Small intestine (tissue), 7 donors: ENCODE data around the gene PCDHGC5. TPM values are rescaled to one million over a fixed set of nuclear protein-coding genes. Genes with fewer than 3 reads are reported as not detected.

Experiments
- DNase-seq, 2 donors: peaks; one replicate each; pipeline versions ENCODE4 v3.0.0 to v3.0.0-alpha.2; 2013
- FAIRE-seq: peaks from 2 replicates; lab custom pipeline; 2012; peaks lifted over from hg19 to GRCh38; lab: Jason Lieb, UNC
- H3K27ac ChIP-seq, 3 donors: one replicate each; pipeline ENCODE4 v1.5.1; 2013; ENCODE audit warnings: low read length in 2 of 3, mild to moderate bottlenecking in 2 of 3, control low read depth in 1 of 3, inconsistent platforms in 1 of 3, low read depth in 1 of 3, moderate library complexity in 1 of 3
- H3K27me3 ChIP-seq, 3 donors: one replicate each; pipeline ENCODE4 v1.6.1; 2013; ENCODE audit warnings: low read length in 3 of 3, inconsistent platforms in 1 of 3; ENCODE audit not compliant: control insufficient read depth in 3 of 3, insufficient read depth in 3 of 3
- H3K36me3 ChIP-seq, 3 donors: one replicate each; pipeline ENCODE4 v1.6.1; 2013; ENCODE audit warnings: low read length in 3 of 3, inconsistent platforms in 1 of 3, low read depth in 1 of 3, mild to moderate bottlenecking in 1 of 3, moderate library complexity in 1 of 3; ENCODE audit not compliant: control insufficient read depth in 3 of 3, insufficient read depth in 2 of 3
- H3K4me1 ChIP-seq, 3 donors: one replicate each; pipeline ENCODE4 v1.6.1; 2013; ENCODE audit warnings: low read length in 2 of 3, inconsistent platforms in 1 of 3, low read depth in 1 of 3, mild to moderate bottlenecking in 1 of 3, moderate library complexity in 1 of 3; ENCODE audit not compliant: control insufficient read depth in 3 of 3, insufficient read depth in 2 of 3
- H3K4me3 ChIP-seq, 3 donors: one replicate each; pipeline ENCODE4 v1.5.1; 2013; ENCODE audit warnings: low read length in 3 of 3, control low read depth in 1 of 3, inconsistent platforms in 1 of 3, low read depth in 1 of 3, mild to moderate bottlenecking in 1 of 3, moderate library complexity in 1 of 3
- H3K9me3 ChIP-seq, 2 donors: one replicate each; pipeline ENCODE4 v1.6.1; 2013; ENCODE audit warnings: low read depth in 1 of 2, low read length in 1 of 2; ENCODE audit not compliant: control insufficient read depth in 2 of 2, insufficient read depth in 1 of 2
- WGBS, 3 donors: extraction: QIAGEN DNeasy Blood & Tissue Kit; methylation state at CpG; one replicate each; pipeline ENCODE4 v1.1.7; 2013; 5-methylcytosine and 5-hydroxymethylcytosine counted together
- polyA plus RNA-seq, 4 donors: library from polyadenylated mRNA; stranded (reverse) in 3 of 4; unstranded in 1 of 4; fragments of 200-250 nt in 3 of 4; fragments of 120-200 nt in 1 of 4; gene quantifications; one replicate each; pipeline versions ENCODE4 v1.2.1 to v1.2.3, GENCODE V29; 2013
- donor health status: healthy with polysubstance abuse.
- donor health status: control.
- donor health status: control.
- donor health status: Bipolar disorder and iron deficiency.
- donor health status: healthy.

Gene PCDHGC5
- polyA plus RNA-seq, 4 donors = 0.07 to 0.18 TPM; not detected in 2

DNA sequence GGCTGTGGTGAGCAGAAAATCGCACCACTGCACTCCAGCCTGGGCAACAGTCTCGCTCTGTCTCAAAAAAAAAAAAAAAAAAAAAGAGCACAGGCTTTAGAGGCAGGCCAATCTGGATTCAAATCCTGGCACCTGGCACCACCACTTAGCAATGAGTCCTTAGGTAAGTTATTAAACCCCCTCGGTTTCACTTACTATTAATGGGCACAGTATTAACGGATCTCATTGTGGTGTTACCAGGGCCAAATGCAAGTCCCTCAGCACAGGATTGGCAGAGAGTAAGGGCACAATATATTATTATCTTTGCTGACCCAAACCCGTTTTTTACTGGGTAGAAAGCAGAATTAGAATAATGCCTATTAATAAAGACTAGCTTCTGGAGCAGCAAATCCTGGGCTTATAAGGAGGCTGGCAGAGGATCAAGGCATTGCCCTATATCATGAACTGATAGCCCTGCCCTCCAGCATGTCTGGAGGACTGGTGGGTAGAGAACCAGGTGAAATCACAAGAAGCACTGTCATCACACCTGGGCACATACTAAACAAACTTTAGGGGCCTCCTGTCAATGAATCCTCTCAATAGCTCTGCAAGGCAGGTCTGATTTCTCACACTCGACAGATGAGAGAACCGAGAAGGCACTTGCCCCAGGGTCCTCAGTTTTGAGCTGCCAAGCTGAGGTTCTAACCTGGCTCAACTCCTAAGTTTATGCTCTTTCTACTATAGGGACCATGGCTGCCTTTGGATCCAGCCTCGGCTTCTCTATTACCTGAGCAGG lies 17.7 kb downstream of the PCDHGC5 start:
- H3K36me3 ChIP-seq = peaks cover 0 to 19% (median 2%) of the 10 kb centered on the region in 3 donors
- H3K9me3 ChIP-seq = no peaks in the 10 kb centered on the region
- DNase-seq = no peak
- WGBS, 3 donors = 88 to 90% (median 89%) methylated on average over 8 of the region's 8 CpGs
- H3K27ac ChIP-seq = no peak overlapping the region
- no peak for FAIRE-seq
- peaks cover 0 to 18% (median 0%) of the 10 kb centered on the region in 3 donors for H3K4me1 ChIP-seq
- H3K4me3 ChIP-seq = no peak overlapping the region
- no peaks in the 10 kb centered on the region for H3K27me3 ChIP-seq

DNA sequence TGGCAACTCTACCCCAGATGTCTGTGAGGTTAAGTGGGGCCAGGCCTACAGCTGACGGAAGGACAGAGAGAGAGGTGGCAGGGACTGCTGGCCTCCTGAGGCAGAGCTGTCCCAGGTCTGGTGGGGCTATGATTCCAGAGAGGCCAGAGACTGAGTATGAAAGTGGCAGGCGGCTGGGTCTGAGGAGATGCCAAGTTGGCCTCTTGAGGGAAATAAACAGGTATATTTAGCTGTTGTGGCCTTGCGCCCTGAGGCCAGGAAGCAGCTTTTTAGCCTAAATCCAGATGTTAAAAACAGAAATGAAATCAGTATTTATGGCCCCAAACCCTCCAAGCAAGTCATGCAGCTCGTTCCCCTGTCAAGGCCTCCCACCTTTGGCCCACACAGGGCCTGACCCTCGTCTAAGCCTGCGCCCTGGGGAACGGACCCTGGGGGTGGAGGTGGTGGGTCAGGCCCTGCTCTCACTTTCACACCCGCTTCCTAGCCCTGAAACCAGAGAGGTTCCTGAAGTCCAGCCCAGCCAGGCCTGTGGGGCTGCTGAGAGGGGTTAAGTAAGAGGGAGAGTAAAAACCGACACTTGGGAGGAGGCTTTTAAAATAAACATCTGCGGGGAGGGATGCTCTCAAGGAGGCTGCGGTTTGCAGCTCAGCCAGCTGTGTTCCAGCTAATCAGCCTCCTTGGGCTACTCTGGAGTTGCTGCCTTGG lies 18.7 kb downstream of the PCDHGC5 start:
- no peaks in the 10 kb centered on the region for H3K9me3 ChIP-seq
- FAIRE-seq = no peak
- DNase-seq = peak in 1 of 2 donors; percentile 31
- peaks cover 0 to 18% (median 0%) of the 10 kb centered on the region in 3 donors for H3K4me1 ChIP-seq
- H3K4me3 ChIP-seq = no peak overlapping the region
- H3K36me3 ChIP-seq = peaks cover 0 to 24% (median 2%) of the 10 kb centered on the region in 3 donors
- H3K27ac ChIP-seq = peak overlapping the region in 2 of 3 donors; percentile 55 to 77
- WGBS, 3 donors = 56 to 80% (median 79%) methylated on average over 11 of the region's 11 CpGs
- no peaks in the 10 kb centered on the region for H3K27me3 ChIP-seq

DNA sequence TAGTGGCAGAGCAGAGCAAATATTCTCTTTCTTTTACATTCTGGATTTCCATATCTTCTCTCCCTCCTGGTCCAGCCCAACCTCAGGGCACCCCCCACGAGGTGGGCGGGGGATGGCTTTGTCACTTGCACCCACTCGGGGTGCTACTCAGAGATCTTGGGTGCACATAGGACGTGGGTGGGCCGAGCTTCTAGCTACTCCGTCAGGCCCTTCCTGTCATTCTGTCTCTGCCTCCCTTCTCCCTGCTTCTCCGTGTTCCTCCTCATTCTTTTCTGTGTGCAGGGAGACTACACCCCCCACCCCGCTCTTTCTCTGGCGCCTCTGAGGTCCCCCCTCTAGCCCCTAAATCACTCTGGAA lies 19.5 kb downstream of the PCDHGC5 start:
- no peak for FAIRE-seq
- H3K36me3 ChIP-seq = peaks cover 0 to 24% (median 0%) of the 10 kb centered on the region in 3 donors

DNA sequence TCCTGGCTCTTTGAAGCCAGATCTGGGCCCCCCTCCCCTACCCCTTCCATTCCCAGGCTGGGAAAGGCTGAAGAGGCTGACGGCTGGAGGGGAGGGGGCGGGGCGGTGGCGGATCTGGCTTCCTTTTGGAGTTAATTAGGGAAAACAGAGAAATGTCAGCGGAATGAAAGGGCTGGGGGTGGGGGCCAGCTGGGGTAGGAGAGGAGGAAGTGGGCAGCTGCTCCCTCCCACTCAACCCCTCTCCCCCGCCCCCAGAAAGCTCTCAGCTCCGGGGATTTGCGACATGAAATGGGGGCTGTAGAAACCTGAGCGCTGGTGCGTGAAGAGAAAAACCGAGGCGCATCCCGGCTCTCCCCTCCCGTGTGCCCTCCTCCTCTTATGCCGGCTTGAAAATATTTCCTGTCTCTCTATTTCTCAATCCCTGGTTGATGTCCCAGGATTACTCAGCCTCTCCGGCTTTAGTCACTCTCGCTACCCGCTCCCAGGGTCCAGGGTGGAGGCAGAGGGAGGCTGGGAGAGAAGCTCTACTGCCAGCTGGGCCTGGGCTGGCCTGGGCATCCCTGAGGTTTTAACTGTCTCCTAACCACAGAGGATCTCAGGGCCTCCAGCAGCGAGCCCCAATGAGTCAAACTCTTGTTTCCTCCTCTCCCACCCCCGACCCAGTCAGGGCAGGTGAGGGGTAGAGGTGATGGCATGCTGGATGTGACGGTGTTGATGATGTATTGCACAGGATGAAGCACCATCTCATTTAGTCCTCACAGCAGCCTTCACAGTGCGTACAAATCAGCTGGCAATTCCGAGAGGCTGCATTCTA lies 20.1 kb downstream of the PCDHGC5 start:
- FAIRE-seq = no peak
- WGBS, 3 donors = 39 to 69% (median 61%) methylated on average over 21 to 23 of the region's 23 CpGs

More for the DNA sequence above, 19.5 kb downstream of the PCDHGC5 start:
- Histone ChIP-seq H3K27me3 (no peaks in the 10 kb centered on the region), H3K4me3 (no peak overlapping the region), H3K4me1 (peaks cover 0 to 25% (median 0%) of the 10 kb centered on the region in 3 donors), H3K9me3 (no peaks in the 10 kb centered on the region), H3K27ac (peak overlapping the region in 2 of 3 donors; percentile 55 to 77)
- WGBS, 3 donors = 48 to 70% (median 62%) methylated on average over 9 of the region's 9 CpGs
- DNase-seq = no peak

DNA sequence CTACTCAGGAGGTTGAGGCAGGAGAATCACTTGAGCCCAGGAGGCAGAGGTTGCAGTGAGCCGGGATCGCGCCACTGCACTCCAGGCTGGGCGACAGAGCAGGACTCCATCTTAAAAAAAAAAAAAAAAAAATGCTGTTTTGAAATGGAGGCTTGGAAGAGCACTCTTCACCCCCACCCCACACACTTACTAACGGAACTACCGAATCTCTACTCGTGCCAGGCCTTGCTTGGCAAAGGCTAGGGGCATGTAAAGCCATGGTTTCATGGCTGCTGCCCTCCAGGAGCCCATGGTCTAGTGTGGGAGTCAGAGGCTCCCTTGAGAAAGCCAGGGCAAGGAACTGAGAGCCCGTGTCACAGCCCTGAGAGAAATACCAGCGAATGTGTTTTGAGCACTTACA lies 21.3 kb downstream of the PCDHGC5 start:
- no peak for FAIRE-seq
- Histone ChIP-seq H3K9me3 (no peaks in the 10 kb centered on the region), H3K4me1 (peaks cover 0 to 37% (median 0%) of the 10 kb centered on the region in 3 donors), H3K27ac (no peak overlapping the region), H3K4me3 (no peak overlapping the region), H3K36me3 (peaks cover 0 to 33% (median 0%) of the 10 kb centered on the region in 3 donors), H3K27me3 (peaks cover 0 to 2% (median 0%) of the 10 kb centered on the region in 3 donors)
- DNase-seq = no peak
- 88 to 92% (median 91%) methylated on average over 9 of the region's 9 CpGs for WGBS, 3 donors

More for the DNA sequence above, 20.1 kb downstream of the PCDHGC5 start:
- Histone ChIP-seq H3K36me3 (peaks cover 0 to 24% (median 0%) of the 10 kb centered on the region in 3 donors), H3K4me3 (peak overlapping the region in 1 of 3 donors; percentile 7), H3K4me1 (peaks cover 0 to 31% (median 0%) of the 10 kb centered on the region in 3 donors), H3K9me3 (no peaks in the 10 kb centered on the region), H3K27me3 (peaks cover 0 to 2% (median 0%) of the 10 kb centered on the region in 3 donors), H3K27ac (peak overlapping the region in 2 of 3 donors; percentile 72 to 77)
- DNase-seq = peak in 1 of 2 donors; percentile 30

DNA sequence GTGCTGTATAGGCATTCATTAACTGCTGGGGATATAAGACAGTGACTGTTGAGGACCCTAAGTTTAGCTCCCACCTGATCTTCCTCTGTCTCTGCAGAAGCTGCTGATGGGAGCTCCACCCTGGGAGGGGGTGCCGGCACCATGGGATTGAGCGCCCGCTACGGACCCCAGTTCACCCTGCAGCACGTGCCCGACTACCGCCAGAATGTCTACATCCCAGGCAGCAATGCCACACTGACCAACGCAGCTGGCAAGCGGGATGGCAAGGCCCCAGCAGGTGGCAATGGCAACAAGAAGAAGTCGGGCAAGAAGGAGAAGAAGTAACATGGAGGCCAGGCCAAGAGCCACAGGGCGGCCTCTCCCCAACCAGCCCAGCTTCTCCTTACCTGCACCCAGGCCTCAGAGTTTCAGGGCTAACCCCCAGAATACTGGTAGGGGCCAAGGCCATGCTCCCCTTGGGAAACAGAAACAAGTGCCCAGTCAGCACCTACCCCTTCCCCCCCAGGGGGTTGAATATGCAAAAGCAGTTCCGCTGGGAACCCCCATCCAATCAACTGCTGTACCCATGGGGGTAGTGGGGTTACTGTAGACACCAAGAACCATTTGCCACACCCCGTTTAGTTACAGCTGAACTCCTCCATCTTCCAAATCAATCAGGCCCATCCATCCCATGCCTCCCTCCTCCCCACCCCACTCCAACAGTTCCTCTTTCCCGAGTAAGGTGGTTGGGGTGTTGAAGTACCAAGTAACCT lies 22.1 kb downstream of the PCDHGC5 start:
- Histone ChIP-seq H3K4me3 (no peak overlapping the region), H3K27ac (no peak overlapping the region), H3K9me3 (no peaks in the 10 kb centered on the region), H3K27me3 (peaks cover 0 to 2% (median 0%) of the 10 kb centered on the region in 3 donors), H3K4me1 (peaks cover 0 to 37% (median 0%) of the 10 kb centered on the region in 3 donors), H3K36me3 (peaks cover 0 to 38% (median 0%) of the 10 kb centered on the region in 3 donors)
- FAIRE-seq = no peak
- WGBS, 3 donors = 86 to 94% (median 92%) methylated on average over 14 of the region's 14 CpGs
- no peak for DNase-seq

DNA sequence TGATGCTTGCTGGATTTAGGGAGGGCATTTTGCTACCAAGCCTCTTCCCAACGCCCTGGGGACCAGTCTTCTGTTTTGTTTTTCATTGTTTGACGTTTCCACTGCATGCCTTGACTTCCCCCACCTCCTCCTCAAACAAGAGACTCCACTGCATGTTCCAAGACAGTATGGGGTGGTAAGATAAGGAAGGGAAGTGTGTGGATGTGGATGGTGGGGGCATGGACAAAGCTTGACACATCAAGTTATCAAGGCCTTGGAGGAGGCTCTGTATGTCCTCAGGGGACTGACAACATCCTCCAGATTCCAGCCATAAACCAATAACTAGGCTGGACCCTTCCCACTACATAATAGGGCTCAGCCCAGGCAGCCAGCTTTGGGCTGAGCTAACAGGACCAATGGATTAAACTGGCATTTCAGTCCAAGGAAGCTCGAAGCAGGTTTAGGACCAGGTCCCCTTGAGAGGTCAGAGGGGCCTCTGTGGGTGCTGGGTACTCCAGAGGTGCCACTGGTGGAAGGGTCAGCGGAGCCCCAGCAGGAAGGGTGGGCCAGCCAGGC lies 23.0 kb downstream of the PCDHGC5 start:
- Histone ChIP-seq H3K27ac (no peak overlapping the region), H3K36me3 (peaks cover 0 to 44% (median 4%) of the 10 kb centered on the region in 3 donors), H3K4me1 (peaks cover 0 to 37% (median 0%) of the 10 kb centered on the region in 3 donors), H3K27me3 (peaks cover 0 to 2% (median 0%) of the 10 kb centered on the region in 3 donors), H3K9me3 (no peaks in the 10 kb centered on the region), H3K4me3 (no peak overlapping the region)
- FAIRE-seq (no peak), DNase-seq (no peak)
- 62 to 69% (median 69%) methylated on average over 4 of the region's 4 CpGs for WGBS, 3 donors
